SU-DHL-6 (cell line): ENCODE measurements around the gene MFN2.

Experiments
- H2AFZ ChIP-seq: fragments of 200-600 bp; sonication (generic); 2 replicates; pipeline ENCODE4 v1.6.1; 2014; ENCODE audit warnings: low read depth, mild to moderate bottlenecking, moderate library complexity, mixed read lengths, antibody characterized with exemption, low read length; ENCODE audit not compliant: severe bottlenecking
- H3F3A ChIP-seq: fragments of 200-600 bp; shearing (Covaris generic); 2 replicates; pipeline ENCODE4 v1.6.0; 2016; ENCODE audit warnings: antibody characterized with exemption, mild to moderate bottlenecking; ENCODE audit not compliant: insufficient read depth
- H3K27ac ChIP-seq: fragments of 200-600 bp; sonication (generic); 2 replicates; pipeline ENCODE4 v1.5.1; 2016; ENCODE audit warnings: low read depth, mild to moderate bottlenecking, low read length, moderate library complexity, mixed read lengths
- H3K27me3 ChIP-seq: fragments of 200-600 bp; sonication (generic), shearing (Covaris generic); 2 replicates; pipeline ENCODE4 v1.6.0; 2014; ENCODE audit warnings: mild to moderate bottlenecking, low read length
- H3K36me3 ChIP-seq: fragments of 200-600 bp; sonication (generic); 2 replicates; pipeline ENCODE4 v1.6.1; 2014; ENCODE audit warnings: mild to moderate bottlenecking, low read length, mixed read lengths
- H3K4me2 ChIP-seq: fragments of 300-600, 200-600 bp; shearing (Covaris generic), sonication (generic); 2 replicates; pipeline ENCODE4 v1.6.0; 2014; ENCODE audit warnings: low read length, low read depth, mild to moderate bottlenecking; ENCODE audit not compliant: poor library complexity, severe bottlenecking
- H3K4me3 ChIP-seq: fragments of 200-600 bp; sonication (generic); 2 replicates; pipeline ENCODE4 v1.5.1; 2014; ENCODE audit warnings: antibody characterized with exemption, low read length, mild to moderate bottlenecking, mixed read lengths; ENCODE audit not compliant: insufficient read depth, poor library complexity, severe bottlenecking
- H3K79me2 ChIP-seq: fragments of 200-600 bp; sonication (generic); 2 replicates; pipeline ENCODE4 v1.6.1; 2014; ENCODE audit warnings: mild to moderate bottlenecking, low read length, moderate library complexity; ENCODE audit not compliant: insufficient read depth
- H3K9ac ChIP-seq: fragments of 200-600 bp; sonication (generic); 2 replicates; pipeline ENCODE4 v1.7.0; 2014; ENCODE audit warnings: mild to moderate bottlenecking, low read length
- H3K9me2 ChIP-seq: fragments of 200-600 bp; sonication (generic); replicated peaks from 2 replicates; pipeline ENCODE4 v1.6.1; 2014; ENCODE audit warnings: low read length; ENCODE audit not compliant: insufficient read depth
- H3K9me3 ChIP-seq: fragments of 200-600 bp; sonication (generic); 2 replicates; pipeline ENCODE4 v1.6.1; 2014; ENCODE audit warnings: low read length, mixed read lengths; ENCODE audit not compliant: insufficient read depth
- H4K20me1 ChIP-seq: fragments of 200-600 bp; sonication (generic); 2 replicates; pipeline ENCODE4 v1.6.1; 2014; ENCODE audit warnings: low read depth, mild to moderate bottlenecking, antibody characterized with exemption, low read length, moderate library complexity, mixed read lengths
- CTCF ChIP-seq: fragments of 200-600 bp; sonication (generic); IDR thresholded peaks from one replicate; pipeline ENCODE4 v1.5.1; 2017; ENCODE audit warnings: antibody characterized with exemption, mild to moderate bottlenecking, low read length, moderate library complexity; ENCODE audit not compliant: insufficient read depth, poor library complexity, severe bottlenecking
- EZH2phosphoT487 ChIP-seq: fragments of 200-600 bp; sonication (generic), shearing (Covaris generic); conservative IDR thresholded peaks from 2 replicates; pipeline ENCODE4 v1.6.1; 2018; ENCODE audit warnings: mild to moderate bottlenecking, antibody characterized with exemption, low read length, moderate library complexity, mixed read lengths

Gene MFN2

GRCh38 chr1:11961230-11961629, 19.0 kb upstream of the MFN2 start:
- Histone ChIP-seq H3K9ac (no peak overlapping the region), H2AFZ (no peak overlapping the region), H3K4me2 (no peak overlapping the region), H3K79me2 (no peaks in the 10 kb centered on the region), H3K27me3 (no peaks in the 10 kb centered on the region), H3K36me3 (no peaks in the 10 kb centered on the region), H3K4me3 (no peak overlapping the region), H3K27ac (no peak overlapping the region), H3F3A (no peaks in the 10 kb centered on the region), H3K9me3 (no peaks in the 10 kb centered on the region), H3K9me2 (no peaks in the 10 kb centered on the region), H4K20me1 (no peaks in the 10 kb centered on the region)
- TF ChIP-seq CTCF (no peak), EZH2phosphoT487 (no peak)

- no peak overlapping the region for H2AFZ ChIP-seq
- no peaks in the 10 kb centered on the region for H3F3A ChIP-seq
- no peaks in the 10 kb centered on the region for H4K20me1 ChIP-seq
- H3K36me3 ChIP-seq: no peaks in the 10 kb centered on the region
- no peak for TF ChIP-seq EZH2phosphoT487
- no peak for TF ChIP-seq CTCF
- no peaks in the 10 kb centered on the region for H3K9me2 ChIP-seq
- H3K9me3 ChIP-seq: no peaks in the 10 kb centered on the region
- H3K4me3 ChIP-seq: no peak overlapping the region
- H3K4me2 ChIP-seq: no peak overlapping the region
- H3K27ac ChIP-seq: no peak overlapping the region
- no peak overlapping the region for H3K9ac ChIP-seq
- H3K79me2 ChIP-seq: no peaks in the 10 kb centered on the region
- no peaks in the 10 kb centered on the region for H3K27me3 ChIP-seq
These were observed 16.6 kb upstream of the MFN2 start for GRCh38 chr1:11963622-11964021.

- Histone ChIP-seq H3F3A (no peaks in the 10 kb centered on the region), H3K27me3 (no peaks in the 10 kb centered on the region), H4K20me1 (no peaks in the 10 kb centered on the region), H3K9me3 (no peaks in the 10 kb centered on the region), H3K27ac (no peak overlapping the region), H2AFZ (no peak overlapping the region), H3K36me3 (no peaks in the 10 kb centered on the region), H3K4me2 (no peak overlapping the region), H3K9ac (no peak overlapping the region), H3K4me3 (no peak overlapping the region), H3K9me2 (no peaks in the 10 kb centered on the region), H3K79me2 (no peaks in the 10 kb centered on the region)
- no peak for TF ChIP-seq EZH2phosphoT487
- no peak for TF ChIP-seq CTCF
These were observed 15.6 kb upstream of the MFN2 start for GRCh38 chr1:11964656-11965055.
